Central memory CD4-positive, alpha-beta T cell (primary cell): ENCODE data around the gene SMAD9.

Source experiments
- DNase-seq: peaks from one replicate; pipeline ENCODE4 v3.0.0; 2022

SMAD9 gene

DNA sequence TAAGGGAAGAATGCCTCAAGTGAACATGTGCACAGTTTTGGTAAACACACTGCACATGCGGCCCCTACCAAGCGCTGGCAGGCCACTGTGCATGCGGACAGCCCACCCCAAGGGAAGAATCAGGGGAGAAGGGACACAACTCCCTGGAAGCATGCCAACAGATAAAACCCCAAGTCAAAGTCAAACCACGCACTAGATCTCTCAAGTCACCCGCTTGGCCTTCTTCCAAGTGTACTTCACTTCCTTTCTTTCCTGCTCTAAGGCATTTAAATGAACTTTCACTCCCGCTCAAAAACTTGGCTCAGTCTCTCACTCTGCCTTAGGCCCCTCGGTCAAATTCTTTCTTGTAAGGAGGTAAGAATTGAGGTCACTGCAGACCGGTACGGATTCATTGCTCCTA is 105.6 kb downstream of the SMAD9 start:
- DNase-seq, result no peak

GRCh38 chr13:36813225-36813624 is 106.8 kb downstream of the SMAD9 start:
- no peak for DNase-seq

- DNase-seq, result no peak
Measured at GRCh38 chr13:36807616-36808015, 112.4 kb downstream of the SMAD9 start.

GRCh38 chr13:36806102-36806501 is 113.9 kb downstream of the SMAD9 start:
- no peak for DNase-seq

- no peak for DNase-seq
Measured at GRCh38 chr13:36804588-36804987, 115.5 kb downstream of the SMAD9 start.

DNA sequence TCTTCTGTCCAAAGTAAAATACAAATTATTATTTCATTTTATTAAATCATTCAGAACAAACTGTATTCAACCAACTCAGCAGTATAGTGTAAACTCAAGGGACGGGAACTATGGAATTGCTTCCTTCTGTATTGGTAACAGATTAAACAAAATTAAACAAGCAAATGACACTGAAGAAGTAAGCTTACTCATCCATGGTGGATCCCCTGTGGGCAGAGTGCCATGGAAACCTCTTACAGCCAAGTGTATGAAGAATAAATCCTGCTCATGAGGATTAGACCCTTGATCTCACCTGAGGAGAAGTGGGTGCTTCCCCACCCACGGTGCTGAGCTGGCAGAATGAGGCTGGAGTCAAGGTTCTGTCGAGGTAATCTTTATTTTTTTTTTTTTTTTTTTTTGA is 119.0 kb downstream of the SMAD9 start:
- DNase-seq, result no peak

DNA sequence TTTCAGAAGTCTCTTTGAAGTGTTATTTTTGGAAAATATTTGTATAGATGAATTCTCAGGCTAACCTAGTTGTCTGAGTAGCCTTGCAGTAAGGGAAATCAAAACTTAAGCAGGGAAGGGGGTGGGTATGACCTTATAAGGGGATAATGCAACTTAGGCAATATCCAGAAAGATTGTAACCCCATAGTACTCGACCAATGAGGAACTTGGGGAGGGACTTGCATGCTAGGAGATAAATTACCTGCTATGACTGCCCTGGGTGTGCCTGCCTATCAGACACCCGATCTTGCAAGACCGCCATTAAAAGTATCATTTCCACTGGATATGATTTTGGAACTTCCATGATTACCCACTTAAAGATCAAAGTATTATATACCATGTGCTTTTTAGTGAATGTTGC is 124.0 kb downstream of the SMAD9 start:
- no peak for DNase-seq

DNA sequence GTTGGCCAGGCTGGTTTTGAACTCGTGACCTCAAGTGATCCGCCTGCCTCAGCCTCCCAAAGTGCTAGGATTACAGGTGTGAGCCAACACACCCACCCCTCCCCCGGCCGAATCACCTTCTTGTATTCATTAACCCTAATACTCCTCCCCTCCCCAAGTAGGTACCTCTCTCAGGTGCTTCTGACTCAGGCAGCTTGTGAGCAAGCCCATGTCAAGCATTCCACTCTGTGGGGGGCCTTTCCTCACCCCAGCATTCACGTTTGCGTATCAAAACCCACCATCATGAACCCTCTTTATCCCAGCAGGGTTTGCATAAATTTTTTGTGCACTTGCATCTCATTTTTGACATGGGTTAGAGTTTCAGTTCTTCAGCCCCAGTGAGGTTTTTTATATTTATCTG is 124.6 kb downstream of the SMAD9 start:
- DNase-seq, result no peak
